B cell (primary cell): ENCODE results near the gene MYO1E. TPM values are rescaled to one million over a fixed set of nuclear protein-coding genes. Genes with fewer than 3 reads are reported as not detected.

Source experiments
- ATAC-seq: fragments of 200-7000 bp; cut with Tn5 transposase; one replicate; pipeline ENCODE4 v1.10.0; 2021; ENCODE audit warnings: low read depth, mild to moderate bottlenecking, moderate number of reproducible peaks, moderate library complexity
- CTCF ChIA-PET: fragments of 350-600 bp; sonication (Branson Sonifier 250); formaldehyde crosslinking; loops from one replicate; lab custom pipeline; 2021; ENCODE audit warnings: antibody characterized with exemption, inconsistent platforms; lab: Charles Lee
- POLR2A ChIA-PET: fragments of 350-600 bp; sonication (Branson Sonifier 250); formaldehyde crosslinking; loops from one replicate; lab custom pipeline; 2021; ENCODE audit warnings: antibody characterized with exemption; lab: Charles Lee
- DNase-seq: peaks from one replicate; pipeline ENCODE4 v3.0.0; 2013
- H2AFZ ChIP-seq: 2 replicates; pipeline ENCODE4 v1.6.1; 2012; ENCODE audit warnings: mild to moderate bottlenecking, low read depth, low read length; ENCODE audit not compliant: insufficient read depth, poor library complexity, severe bottlenecking
- H3K27ac ChIP-seq, 2 donors: 1 replicate in 1 of 2; 2 replicates in 1 of 2; pipeline ENCODE4 v1.5.1; 2012 to 2013; ENCODE audit warnings: low read length in 2 of 2, mild to moderate bottlenecking in 2 of 2, moderate library complexity in 1 of 2
- H3K27me3 ChIP-seq, 4 experiments: fragments of 200-600 bp in 1 of 4; sonication (generic) in 1 of 4; replicated peaks in 1 of 4; 1 replicate in 2 of 4; 2 replicates in 2 of 4; pipeline versions ENCODE4 v1.6.1 to v1.7.0; 2013 to 2016; ENCODE audit warnings: low read length in 3 of 4, mild to moderate bottlenecking in 2 of 4, mixed read lengths in 1 of 4, moderate library complexity in 1 of 4; ENCODE audit not compliant: insufficient read depth in 4 of 4, control insufficient read depth in 3 of 4; ENCODE audit errors: control extremely low read depth in 1 of 4
- H3K36me3 ChIP-seq, 2 experiments: replicated peaks in 1 of 2; 1 replicate in 1 of 2; 2 replicates in 1 of 2; pipeline versions ENCODE4 v1.6.1 to v1.7.1; 2013; ENCODE audit warnings: low read length in 1 of 2; ENCODE audit not compliant: insufficient read depth in 2 of 2, control insufficient read depth in 1 of 2; ENCODE audit errors: control extremely low read depth in 1 of 2, extremely low read depth in 1 of 2
- H3K4me1 ChIP-seq, 2 donors: fragments of 200-600 bp in 1 of 2; sonication (generic) in 1 of 2; 1 replicate in 1 of 2; 2 replicates in 1 of 2; pipeline versions ENCODE4 v1.5.1 to v1.6.1; 2013 to 2017; ENCODE audit warnings: low read length in 2 of 2; ENCODE audit not compliant: control insufficient read depth in 2 of 2, insufficient read depth in 2 of 2
- H3K4me2 ChIP-seq: replicated peaks from 2 replicates; pipeline ENCODE3; 2012; ENCODE audit warnings: mild to moderate bottlenecking, low read depth, low read length; ENCODE audit not compliant: poor library complexity, severe bottlenecking
- H3K4me3 ChIP-seq, 5 experiments: fragments of 200-600 bp in 1 of 5; sonication (generic) in 1 of 5; 1 replicate in 3 of 5; 2 replicates in 2 of 5; pipeline versions ENCODE4 v1.5.1 to v1.7.0; 2011 to 2016; ENCODE audit warnings: low read length in 4 of 5, mild to moderate bottlenecking in 4 of 5, low read depth in 2 of 5, control low read depth in 1 of 5, moderate library complexity in 1 of 5; ENCODE audit not compliant: insufficient read depth in 1 of 5; ENCODE audit errors: control extremely low read depth in 1 of 5, extremely low read depth in 1 of 5
- H3K79me2 ChIP-seq: fragments of 200-600 bp; sonication (generic); one replicate; pipeline ENCODE4 v1.6.0; 2016; ENCODE audit warnings: low read length; ENCODE audit not compliant: control insufficient read depth, insufficient read depth
- H3K9ac ChIP-seq: fragments of 200-600 bp; sonication (generic); 2 replicates; pipeline ENCODE4 v1.6.1; 2017; ENCODE audit warnings: mild to moderate bottlenecking, low read length, moderate library complexity
- H3K9me3 ChIP-seq, 3 donors: one replicate each; pipeline versions ENCODE4 v1.6.1 to v1.7.1; 2013; ENCODE audit warnings: low read length in 2 of 3; ENCODE audit not compliant: control insufficient read depth in 2 of 3, insufficient read depth in 1 of 3; ENCODE audit errors: control extremely low read depth in 1 of 3
- H4K20me1 ChIP-seq: 2 replicates; pipeline ENCODE4 v1.6.0; 2012; ENCODE audit warnings: mild to moderate bottlenecking, low read length; ENCODE audit not compliant: insufficient read depth, control insufficient read depth, poor library complexity, severe bottlenecking
- H3K27ac Mint-ChIP-seq: one replicate; pipeline ENCODE4 v1.8.0; 2021; ENCODE audit warnings: mixed read lengths
- H3K27me3 Mint-ChIP-seq: one replicate; pipeline ENCODE4 v1.8.0; 2021; ENCODE audit warnings: mixed read lengths
- H3K4me1 Mint-ChIP-seq: one replicate; pipeline ENCODE4 v1.8.0; 2021; ENCODE audit warnings: mixed read lengths
- H3K4me3 Mint-ChIP-seq: one replicate; pipeline ENCODE4 v1.8.0; 2021; ENCODE audit warnings: mixed read lengths
- H3K9me3 Mint-ChIP-seq: one replicate; pipeline ENCODE4 v1.8.0; 2022; ENCODE audit warnings: mixed read lengths; ENCODE audit not compliant: insufficient read depth
- EZH2 ChIP-seq: IDR thresholded peaks from 2 replicates; pipeline ENCODE4 v1.6.1; 2012; ENCODE audit warnings: borderline replicate concordance, low read depth, mild to moderate bottlenecking, moderate library complexity, low read length; ENCODE audit not compliant: insufficient read depth, poor library complexity, severe bottlenecking
- WGBS: methylation state at CpG from one replicate; pipeline ENCODE4 v1.1.5; 2013; ENCODE audit warnings: missing lambda C conversion rate; ENCODE audit not compliant: insufficient coverage; 5-methylcytosine and 5-hydroxymethylcytosine counted together
- intact Hi-C: fragments of 100-400 bp; cut with micrococcal nuclease; formaldehyde crosslinking; loops from one replicate; pipeline ENCODE4 v1.10.0; 2022
- polyA plus RNA-seq: library from polyadenylated mRNA; depleted of rRNA; stranded (reverse); fragments of >200 nt; gene quantifications from 2 replicates; pipeline ENCODE4 v1.2.3, GENCODE V29; 2012
- total RNA-seq, 2 donors: library from RNA; stranded (reverse); fragments of 120-200 nt in 1 of 2; gene quantifications; 1 replicate in 1 of 2; 2 replicates in 1 of 2; pipeline versions ENCODE4 v1.2.3 to v1.2.4, GENCODE V29; 2013 to 2022
- TF ChIP-seq, protein P1 (sequence below): fragments of 200-600 bp; IDR thresholded peaks from one replicate; pipeline ENCODE4 v1.8.0; 2022; ENCODE audit warnings: antibody characterized with exemption, mild to moderate bottlenecking

The MYO1E gene
- total and polyA plus RNA-seq, 2 donors (not counting 1 experiment from before 2014, with no cell fraction given), result 11.9 to 100.0 TPM

DNA sequence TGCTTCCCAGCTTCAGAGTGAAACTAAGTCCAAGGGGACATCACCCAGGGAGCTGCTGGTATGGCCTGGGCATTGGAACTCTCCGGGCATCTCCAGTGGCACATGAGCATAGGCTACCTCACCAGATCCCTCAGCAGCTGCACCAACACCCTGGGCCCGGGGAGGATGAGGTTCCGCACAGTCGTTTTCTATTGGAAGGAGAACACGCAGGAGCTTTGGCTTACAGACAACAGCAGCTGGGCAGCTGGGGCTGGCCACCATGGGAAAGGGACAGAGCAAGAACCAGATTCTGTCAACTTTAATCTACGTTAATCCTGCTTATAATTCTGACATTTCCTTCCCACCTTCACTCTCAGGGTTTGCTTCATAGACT, 65.5 kb downstream of the MYO1E start:
- Histone ChIP-seq H3K4me3 (no peak overlapping the region), H3K27me3 (no peaks in the 10 kb centered on the region), H4K20me1 (peaks cover 7% of the 10 kb centered on the region), H3K79me2 (peaks cover 96% of the 10 kb centered on the region), H3K9ac (no peak overlapping the region), H3K36me3 (no peaks in the 10 kb centered on the region), H2AFZ (no peak overlapping the region), H3K9me3 (no peaks in the 10 kb centered on the region), H3K4me2 (no peak overlapping the region), H3K4me1 (peaks cover 35 to 38% of the 10 kb centered on the region in 2 donors), H3K27ac (no peak overlapping the region)
- ChIA-PET CTCF (interaction anchor here (1.3 kb wide), 1 partner anchor 11 kb away, joined by 4 read pairs; no protein-coding TSS in a partner anchor), POLR2A (no interaction called here)
- Mint-ChIP-seq H3K4me1 (peaks cover 64% of the 10 kb centered on the region), H3K9me3 (no peaks in the 10 kb centered on the region), H3K27ac (no peak overlapping the region), H3K27me3 (no peaks in the 10 kb centered on the region), H3K4me3 (no peak overlapping the region)
- 100% methylated on average over 4 of the region's 6 CpGs for WGBS
- no peak for ATAC-seq
- intact Hi-C loops, result loop anchor here (10.0 kb wide), 1 partner anchor 48 kb away; no protein-coding TSS in a partner anchor
- no peak for TF ChIP-seq EZH2
- TF ChIP-seq, protein P1, sequence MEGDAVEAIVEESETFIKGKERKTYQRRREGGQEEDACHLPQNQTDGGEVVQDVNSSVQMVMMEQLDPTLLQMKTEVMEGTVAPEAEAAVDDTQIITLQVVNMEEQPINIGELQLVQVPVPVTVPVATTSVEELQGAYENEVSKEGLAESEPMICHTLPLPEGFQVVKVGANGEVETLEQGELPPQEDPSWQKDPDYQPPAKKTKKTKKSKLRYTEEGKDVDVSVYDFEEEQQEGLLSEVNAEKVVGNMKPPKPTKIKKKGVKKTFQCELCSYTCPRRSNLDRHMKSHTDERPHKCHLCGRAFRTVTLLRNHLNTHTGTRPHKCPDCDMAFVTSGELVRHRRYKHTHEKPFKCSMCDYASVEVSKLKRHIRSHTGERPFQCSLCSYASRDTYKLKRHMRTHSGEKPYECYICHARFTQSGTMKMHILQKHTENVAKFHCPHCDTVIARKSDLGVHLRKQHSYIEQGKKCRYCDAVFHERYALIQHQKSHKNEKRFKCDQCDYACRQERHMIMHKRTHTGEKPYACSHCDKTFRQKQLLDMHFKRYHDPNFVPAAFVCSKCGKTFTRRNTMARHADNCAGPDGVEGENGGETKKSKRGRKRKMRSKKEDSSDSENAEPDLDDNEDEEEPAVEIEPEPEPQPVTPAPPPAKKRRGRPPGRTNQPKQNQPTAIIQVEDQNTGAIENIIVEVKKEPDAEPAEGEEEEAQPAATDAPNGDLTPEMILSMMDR, result no peak
- no peak for DNase-seq

GRCh38 chr15:59306520-59307164, 66.0 kb downstream of the MYO1E start:
- Mint-ChIP-seq H3K9me3 (no peaks in the 10 kb centered on the region), H3K27ac (peak overlapping the region; percentile 39), H3K4me1 (peaks cover 64% of the 10 kb centered on the region), H3K4me3 (no peak overlapping the region), H3K27me3 (no peaks in the 10 kb centered on the region)
- H3K4me3 ChIP-seq, result no peak overlapping the region
- CTCF ChIA-PET, result interaction anchor here (1.3 kb wide), 1 partner anchor 10 kb away, joined by 4 read pairs; no protein-coding TSS in a partner anchor
- H3K4me1 ChIP-seq, result peaks cover 35 to 37% of the 10 kb centered on the region in 2 donors
- intact Hi-C loops, result loop anchor here (10.0 kb wide), 1 partner anchor 48 kb away; no protein-coding TSS in a partner anchor
- TF ChIP-seq EZH2, result no peak
- TF ChIP-seq, protein P1, result no peak
- WGBS, result 93% methylated on average over 7 of the region's 7 CpGs
- H3K27me3 ChIP-seq, result no peaks in the 10 kb centered on the region
- no peak for ATAC-seq
- no peak for DNase-seq
- H3K4me2 ChIP-seq, result no peak overlapping the region
- no peaks in the 10 kb centered on the region for H3K36me3 ChIP-seq
- no peaks in the 10 kb centered on the region for H3K9me3 ChIP-seq
- POLR2A ChIA-PET, result no interaction called here
- H3K9ac ChIP-seq, result no peak overlapping the region
- no peak overlapping the region for H3K27ac ChIP-seq
- peaks cover 96% of the 10 kb centered on the region for H3K79me2 ChIP-seq
- no peak overlapping the region for H2AFZ ChIP-seq
- peaks cover 7% of the 10 kb centered on the region for H4K20me1 ChIP-seq
